GM12878 (cell line): ENCODE measurements around the gene IGSF11. TPM values are rescaled to one million over a fixed set of nuclear protein-coding genes. Genes with fewer than 3 reads are reported as not detected.

Experiments
- ATAC-seq: fragments of 200-7000 bp; cut with Tn5 transposase; 3 replicates; pipeline ENCODE4 v1.9.1; 2020; ENCODE audit warnings: mild to moderate bottlenecking, moderate library complexity
- BruUV-seq: library from RNA; stranded (reverse); fragments of 400-500 nt; replicated peaks from 2 replicates; lab custom pipeline; 2021; lab: Mats Ljungman, UMichigan
- CTCF ChIA-PET: fragments of 300-600 bp; sonication (Branson Sonifier 250); formaldehyde crosslinking; extraction: SDS; loops from one replicate; lab custom pipeline; 2021; ENCODE audit warnings: inconsistent platforms; lab: Yijun Ruan, JAX
- POLR2A ChIA-PET: fragments of 350-600 bp; formaldehyde crosslinking; extraction: SDS; loops from one replicate; lab custom pipeline; 2021; ENCODE audit warnings: inconsistent platforms; lab: Charles Lee
- RAD21 ChIA-PET: fragments of 300-600 bp; sonication (Branson Sonifier 250); formaldehyde crosslinking; loops from one replicate; lab custom pipeline; 2023; ENCODE audit warnings: antibody characterized with exemption; ENCODE audit not compliant: unreplicated experiment; lab: Charles Lee
- SMC1A ChIA-PET: fragments of 300-600 bp; sonication (Branson Sonifier 250); formaldehyde crosslinking; loops from one replicate; lab custom pipeline; 2023; ENCODE audit not compliant: unreplicated experiment, uncharacterized antibody; lab: Charles Lee
- DNase-seq: peaks from one replicate; pipeline ENCODE4 v3.0.0-alpha.2; 2011; ENCODE audit warnings: low read depth, low spot score
- FAIRE-seq: peaks from 3 replicates; lab custom pipeline; 2011; peaks lifted over from hg19 to GRCh38; lab: Jason Lieb, UNC
- H2AFZ ChIP-seq: 2 replicates; pipeline ENCODE4 v1.6.0; 2011; ENCODE audit warnings: low read depth, low read length, control low read depth; ENCODE audit not compliant: control insufficient read depth
- H3K27ac ChIP-seq: 2 replicates; pipeline ENCODE4 v1.5.1; 2011; ENCODE audit warnings: control low read depth; ENCODE audit not compliant: control insufficient read depth, insufficient read depth
- H3K27me3 ChIP-seq, 2 experiments: replicated peaks in 1 of 2; 2 replicates each; pipeline versions ENCODE4 v1.6.0 to v1.6.1; 2011; ENCODE audit warnings: low read length in 1 of 2; ENCODE audit not compliant: control insufficient read depth in 2 of 2, insufficient read depth in 2 of 2
- H3K36me3 ChIP-seq, 2 experiments: 2 replicates each; pipeline ENCODE4 v1.5.1; 2011; ENCODE audit warnings: low read length in 1 of 2; ENCODE audit not compliant: control insufficient read depth in 2 of 2, insufficient read depth in 2 of 2
- H3K4me1 ChIP-seq: 2 replicates; pipeline ENCODE4 v1.6.1; 2011; ENCODE audit warnings: mild to moderate bottlenecking, low read length, moderate library complexity, mixed read lengths; ENCODE audit not compliant: control insufficient read depth, insufficient read depth
- H3K4me2 ChIP-seq: 2 replicates; pipeline ENCODE4 v1.6.0; 2011; ENCODE audit warnings: control low read depth; ENCODE audit not compliant: control insufficient read depth, insufficient read depth
- H3K4me3 ChIP-seq: fragments of 200-600 bp; sonication (generic); 2 replicates; pipeline ENCODE4 v1.5.1; 2016
- H3K79me2 ChIP-seq: 2 replicates; pipeline ENCODE4 v1.6.0; 2011; ENCODE audit warnings: low read length; ENCODE audit not compliant: control insufficient read depth, insufficient read depth
- H3K9ac ChIP-seq: 2 replicates; pipeline ENCODE4 v1.8.0; 2011; ENCODE audit warnings: low read length, control low read depth, mixed read lengths; ENCODE audit not compliant: control insufficient read depth, insufficient read depth
- H3K9me3 ChIP-seq: replicated peaks from 3 replicates; pipeline ENCODE4 v1.5.1; 2011; ENCODE audit warnings: mild to moderate bottlenecking, low read length; ENCODE audit not compliant: control insufficient read depth, insufficient read depth
- H4K20me1 ChIP-seq: 2 replicates; pipeline ENCODE4 v1.6.0; 2011; ENCODE audit not compliant: control insufficient read depth, insufficient read depth
- CUX1 ChIP-seq: IDR thresholded peaks from 2 replicates; pipeline ENCODE4 v1.6.1; 2012; ENCODE audit warnings: improper control_type of control experiment, low read depth, low read length; ENCODE audit not compliant: insufficient replicate concordance
- E2F8 ChIP-seq: fragments of 450-650 bp; IDR thresholded peaks from 2 replicates; pipeline ENCODE4 v1.6.1; 2018; ENCODE audit warnings: mild to moderate bottlenecking, low read depth, moderate library complexity; ENCODE audit not compliant: partially characterized antibody
- EZH2 ChIP-seq: IDR thresholded peaks from 2 replicates; pipeline ENCODE4 v1.6.1; 2012; ENCODE audit warnings: low read depth, mild to moderate bottlenecking, control low read depth, inconsistent platforms, low read length, borderline replicate concordance; ENCODE audit not compliant: control insufficient read depth
- HDAC2 ChIP-seq: fragments of 200-600 bp; sonication (generic); IDR thresholded peaks from 2 replicates; pipeline ENCODE4 v1.6.1; 2017
- MAX ChIP-seq: IDR thresholded peaks from 2 replicates; pipeline ENCODE4 v1.6.1; 2012; ENCODE audit warnings: low read depth, low read length, improper control_type of control experiment
- PBX3 ChIP-seq: IDR thresholded peaks from 2 replicates; pipeline ENCODE4 v1.6.1; 2011; ENCODE audit warnings: mild to moderate bottlenecking, low read depth, low read length, moderate library complexity; ENCODE audit not compliant: insufficient replicate concordance
- POLR2AphosphoS2 ChIP-seq: IDR thresholded peaks from 2 replicates; pipeline ENCODE4 v1.6.1; 2011; ENCODE audit warnings: low read depth, mild to moderate bottlenecking, low read length, improper control_type of control experiment, moderate library complexity
- RB1 ChIP-seq: fragments of 450-650 bp; formaldehyde crosslinking; IDR thresholded peaks from 2 replicates; pipeline ENCODE4 v1.6.1; 2017; ENCODE audit warnings: mild to moderate bottlenecking, borderline replicate concordance
- SIN3A ChIP-seq: IDR thresholded peaks from 2 replicates; pipeline ENCODE4 v1.6.1; 2012; ENCODE audit warnings: low read depth, low read length, improper control_type of control experiment
- SIX5 ChIP-seq: IDR thresholded peaks from 2 replicates; pipeline ENCODE4 v1.6.1; 2011; ENCODE audit warnings: mild to moderate bottlenecking, low read depth, low read length, moderate library complexity; ENCODE audit not compliant: severe bottlenecking
- SMAD5 ChIP-seq: IDR thresholded peaks from 2 replicates; pipeline ENCODE4 v1.6.1; 2016; ENCODE audit warnings: antibody characterized with exemption, low read depth
- USF2 ChIP-seq: IDR thresholded peaks from 2 replicates; pipeline ENCODE4 v1.6.1; 2011; ENCODE audit warnings: low read depth, low read length, improper control_type of control experiment, borderline replicate concordance
- WGBS: methylation state at CpG from one replicate; pipeline ENCODE4 v1.1.6; 2016; ENCODE audit warnings: low lambda C conversion rate; ENCODE audit not compliant: insufficient replicate concordance, insufficient coverage; ENCODE audit errors: missing lambda C conversion rate; 5-methylcytosine and 5-hydroxymethylcytosine counted together
- in situ Hi-C: fragments of 300-500 bp; cut with MboI; formaldehyde crosslinking; loops from 9 replicates; pipeline ENCODE4 v1.14.3; 2018; ENCODE audit warnings: mixed read lengths
- intact Hi-C: fragments of 100-400 bp; cut with micrococcal nuclease; formaldehyde crosslinking; loops from one replicate; pipeline ENCODE4 v1.14.2; 2022; ENCODE audit not compliant: unreplicated experiment
- polyA plus RNA-seq, 11 experiments: library from polyadenylated mRNA; depleted of rRNA in 4 of 11; unstranded in 6 of 11; stranded (reverse) in 5 of 11; fragments of >200 nt; fragmentation: Nextera tagmentation in 4 of 11; fragmentation: Illumina TruSeq in 1 of 11; extraction: Ambion mirVana in 4 of 11; extraction: Trizol in 1 of 11; gene quantifications; 1 replicate in 1 of 11; 2 replicates in 10 of 11; pipeline versions ENCODE4 v1.2.1 to v1.2.3, GENCODE V29; 2011 to 2016; ENCODE audit warnings: inconsistent platforms in 2 of 11, missing spikeins in 2 of 11, low read depth in 1 of 11
- total RNA-seq, 4 experiments: library from RNA; depleted of rRNA in 3 of 4; stranded (reverse); fragments of >200 nt in 3 of 4; fragmentation: Illumina TruSeq in 1 of 4; extraction: Trizol in 1 of 4; gene quantifications; 2 replicates each; pipeline versions ENCODE4 v1.2.1 to v1.2.3, GENCODE V29; 2013 to 2021

IGSF11 gene
- total and polyA plus RNA-seq, 10 of the 15 experiments (the other 5 are each of a cell fraction or from before 2014, with no cell fraction given) = 0.03 TPM; not detected in 9

- H3K27me3 ChIP-seq = no peaks in the 10 kb centered on the region; a peak in 1 of 4 replicates
- H3K36me3 ChIP-seq = no peaks in the 10 kb centered on the region
- H3K4me3 ChIP-seq = no peak overlapping the region
- no peaks in the 10 kb centered on the region for H3K9me3 ChIP-seq
- no peaks in the 10 kb centered on the region for H3K4me1 ChIP-seq
- no peaks in the 10 kb centered on the region for H4K20me1 ChIP-seq
- in situ Hi-C loops = no loop called here
- H3K79me2 ChIP-seq = no peaks in the 10 kb centered on the region
- BruUV-seq = no TSS peak
- no peak overlapping the region for H3K27ac ChIP-seq
- ChIA-PET CTCF (interaction anchor here (1.5 to 2.8 kb wide), 2 partner anchors 19 to 196 kb away, joined by 3 to 10 read pairs; no protein-coding TSS in a partner anchor), POLR2A (no interaction called here), RAD21 (no interaction called here), SMC1A (interaction anchor here (0.6 kb wide), 1 partner anchor 44 kb away, joined by 3 read pairs; no protein-coding TSS in a partner anchor)
- intact Hi-C loops = no loop called here
- H3K9ac ChIP-seq = no peak overlapping the region
- no peak overlapping the region for H3K4me2 ChIP-seq
- no peak for FAIRE-seq
- DNase-seq = no peak
- TF ChIP-seq CUX1 (no peak), POLR2AphosphoS2 (no peak), HDAC2 (no peak), EZH2 (no peak), USF2 (no peak), SIX5 (no peak), PBX3 (no peak), RB1 (no peak), SMAD5 (no peak), MAX (no peak), SIN3A (no peak), E2F8 (no peak)
- 50% methylated on average over 1 of the region's 1 CpG for WGBS
- no peak for ATAC-seq
- H2AFZ ChIP-seq = no peak overlapping the region
These were observed 45.7 kb upstream of the IGSF11 start for GRCh38 chr3:119080364-119080763.
